Keratinocyte (primary cell): ENCODE measurements around the gene DYRK2.

Experiments
- EZH2 ChIP-seq: IDR thresholded peaks from one replicate; pipeline ENCODE4 v1.6.1; 2012; ENCODE audit warnings: inconsistent platforms, mild to moderate bottlenecking, low read length, moderate library complexity
- TF ChIP-seq, protein P1 (sequence below), 3 experiments: IDR thresholded peaks in 1 of 3; conservative IDR thresholded peaks in 1 of 3; optimal IDR thresholded peaks in 1 of 3; 2 replicates in 2 of 3; 3 replicates in 1 of 3; pipeline versions ENCODE3 to v1.5.1; 2011; ENCODE audit warnings: low read length in 3 of 3, mild to moderate bottlenecking in 3 of 3, moderate library complexity in 2 of 3, control low read depth in 1 of 3, inconsistent platforms in 1 of 3; ENCODE audit not compliant: insufficient read depth in 2 of 3; ENCODE audit errors: extremely low read depth in 1 of 3

DNA sequence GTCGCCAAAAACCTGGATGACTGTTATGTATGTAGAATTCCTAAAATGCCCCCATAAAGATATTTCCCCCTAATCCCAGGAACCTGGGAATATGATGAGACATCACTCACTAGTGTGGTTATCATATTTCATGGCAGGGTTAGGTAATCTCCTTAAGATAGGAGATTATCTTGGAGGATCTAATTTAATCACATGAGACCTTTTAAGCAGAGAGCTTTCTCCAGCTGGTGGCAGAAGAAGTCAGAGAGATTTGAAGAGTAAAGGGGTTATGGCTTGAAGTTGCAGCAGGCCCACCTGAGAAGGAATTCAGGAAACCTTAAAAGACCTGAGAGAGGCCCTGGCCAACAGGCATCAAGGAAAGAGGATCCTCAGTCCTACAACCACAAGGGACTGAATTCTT lies 53.6 kb downstream of the DYRK2 start:
- TF ChIP-seq, protein P1, sequence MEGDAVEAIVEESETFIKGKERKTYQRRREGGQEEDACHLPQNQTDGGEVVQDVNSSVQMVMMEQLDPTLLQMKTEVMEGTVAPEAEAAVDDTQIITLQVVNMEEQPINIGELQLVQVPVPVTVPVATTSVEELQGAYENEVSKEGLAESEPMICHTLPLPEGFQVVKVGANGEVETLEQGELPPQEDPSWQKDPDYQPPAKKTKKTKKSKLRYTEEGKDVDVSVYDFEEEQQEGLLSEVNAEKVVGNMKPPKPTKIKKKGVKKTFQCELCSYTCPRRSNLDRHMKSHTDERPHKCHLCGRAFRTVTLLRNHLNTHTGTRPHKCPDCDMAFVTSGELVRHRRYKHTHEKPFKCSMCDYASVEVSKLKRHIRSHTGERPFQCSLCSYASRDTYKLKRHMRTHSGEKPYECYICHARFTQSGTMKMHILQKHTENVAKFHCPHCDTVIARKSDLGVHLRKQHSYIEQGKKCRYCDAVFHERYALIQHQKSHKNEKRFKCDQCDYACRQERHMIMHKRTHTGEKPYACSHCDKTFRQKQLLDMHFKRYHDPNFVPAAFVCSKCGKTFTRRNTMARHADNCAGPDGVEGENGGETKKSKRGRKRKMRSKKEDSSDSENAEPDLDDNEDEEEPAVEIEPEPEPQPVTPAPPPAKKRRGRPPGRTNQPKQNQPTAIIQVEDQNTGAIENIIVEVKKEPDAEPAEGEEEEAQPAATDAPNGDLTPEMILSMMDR (optimal IDR thresholded peaks at IDR 0.05 in 1 of 3, IDR thresholded peaks at IDR 0.05 in 1 of 3, conservative IDR thresholded peaks at IDR 0.05 in 1 of 3; ENCODE audit: extremely low read depth in 1 of 3, insufficient read depth in 2 of 3, low read length in 3 of 3) = no peak
- TF ChIP-seq EZH2 = no peak
